H4 (cell line): Measurements from ENCODE around the gene RERE. TPM values are rescaled to one million over a fixed set of nuclear protein-coding genes. Genes with fewer than 3 reads are reported as not detected.
"Not testable (repeated sequence)": the region's sequence is repeated elsewhere in the genome, so short reads cannot be mapped to it uniquely, and the experiment has no call there.

Experiments used
- DNase-seq: peaks from one replicate; pipeline ENCODE4 v3.0.0-alpha.2; 2015; ENCODE audit warnings: low spot score
- total RNA-seq: library from RNA; depleted of rRNA; stranded (reverse); fragments of >200 nt; shearing (Covaris generic); gene quantifications from 2 replicates; pipeline ENCODE4 v1.2.3, GENCODE V29; 2014

The RERE gene
- total RNA-seq, 1 experiment from 2014 or later: 19.1 TPM

DNA sequence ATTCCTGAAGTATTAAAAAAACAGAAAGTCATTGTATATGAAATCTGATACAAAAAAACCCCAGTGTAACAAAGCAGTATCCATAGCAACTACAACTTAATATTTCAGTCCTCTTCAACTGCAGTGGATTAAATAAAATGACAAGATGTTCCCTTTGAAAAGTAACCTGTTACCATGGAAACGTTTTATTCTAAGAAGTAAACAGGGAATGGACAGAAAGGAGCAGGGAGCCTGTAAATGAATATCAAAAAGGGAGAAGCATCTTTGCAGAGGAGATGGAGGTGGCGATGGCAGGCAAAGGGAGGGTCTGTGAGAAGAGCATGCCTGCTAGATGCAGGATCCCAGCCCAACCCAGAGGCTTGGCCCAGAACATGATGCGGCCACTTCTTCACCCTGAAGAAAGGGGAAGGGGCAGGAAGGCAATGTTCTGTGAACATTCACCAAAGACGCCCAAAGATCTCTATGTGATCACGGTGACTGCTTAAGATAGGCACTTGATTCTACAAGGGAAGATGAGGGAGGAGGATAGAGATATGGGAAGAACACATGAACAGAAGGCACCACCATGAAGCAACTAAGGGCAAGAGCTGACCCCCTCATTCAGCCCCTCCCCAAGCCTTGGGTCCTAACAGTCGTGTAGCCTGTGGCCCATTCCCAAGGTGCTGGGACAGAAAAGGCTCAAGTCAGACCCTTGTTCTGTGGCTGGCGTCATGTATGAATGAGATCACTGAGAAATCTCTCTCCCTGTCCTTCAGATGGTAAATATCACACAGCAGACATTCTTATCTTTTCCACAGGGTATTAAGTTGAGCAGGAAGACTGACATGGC, 299.6 kb downstream of the RERE start:
- no peak for DNase-seq

- DNase-seq: no peak
These were observed 300.5 kb downstream of the RERE start for GRCh38 chr1:8516793-8517556.

- DNase-seq: no peak
These were observed 301.1 kb downstream of the RERE start for GRCh38 chr1:8516278-8516777.

DNA sequence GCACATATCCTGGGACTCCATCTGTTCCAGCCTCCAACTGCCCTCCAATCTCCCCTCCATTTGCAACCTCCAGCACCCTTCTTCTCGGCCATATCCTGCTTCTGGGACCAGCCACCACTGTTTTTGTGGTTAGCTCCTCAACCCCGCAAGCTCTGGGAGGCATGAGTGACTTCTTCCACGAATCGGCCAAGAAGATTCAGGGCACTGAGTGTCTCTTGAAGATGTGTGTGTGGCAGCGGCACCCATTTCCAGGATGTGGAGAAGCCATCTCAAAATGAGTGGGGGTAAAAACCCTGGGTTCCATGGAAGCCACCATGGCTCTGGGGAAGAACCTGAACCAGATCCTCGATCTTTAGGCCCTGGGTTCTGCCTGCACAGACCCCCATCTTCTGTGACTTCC, 304.9 kb downstream of the RERE start:
- no peak for DNase-seq

- no peak for DNase-seq
These were observed 307.2 kb downstream of the RERE start for GRCh38 chr1:8510041-8510823.

GRCh38 chr1:8509579-8509978, 307.9 kb downstream of the RERE start:
- DNase-seq: no peak

DNA sequence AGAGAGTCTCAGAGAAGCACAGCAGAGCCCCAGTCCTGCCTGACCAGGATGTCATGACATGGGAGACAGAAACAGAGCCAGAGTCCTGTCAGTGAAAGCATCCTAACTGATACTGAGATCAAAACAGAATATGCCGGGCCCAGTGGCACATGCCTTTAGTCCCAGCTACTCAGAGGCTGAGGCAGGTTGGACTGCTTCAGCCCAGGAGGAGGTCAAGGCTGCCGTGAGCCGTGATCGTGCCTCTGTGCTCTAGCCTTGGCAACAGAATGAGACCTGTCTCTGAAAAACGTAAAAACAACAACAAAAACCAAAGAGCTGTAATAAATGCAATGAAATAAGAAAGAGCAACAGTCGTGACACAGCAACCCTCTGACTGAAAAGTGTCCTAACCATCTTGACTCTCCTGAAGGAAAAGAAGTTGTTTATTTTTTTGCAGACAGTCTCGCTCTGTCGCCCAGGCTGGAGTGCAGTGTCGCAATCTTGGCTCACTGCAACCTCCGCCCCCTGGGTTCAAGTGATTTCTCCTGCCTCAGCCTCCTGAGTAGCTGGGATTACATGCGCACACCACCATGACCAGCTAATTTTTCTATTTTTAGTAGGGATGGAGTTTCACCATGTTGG, 310.3 kb downstream of the RERE start:
- no peak for DNase-seq

DNA sequence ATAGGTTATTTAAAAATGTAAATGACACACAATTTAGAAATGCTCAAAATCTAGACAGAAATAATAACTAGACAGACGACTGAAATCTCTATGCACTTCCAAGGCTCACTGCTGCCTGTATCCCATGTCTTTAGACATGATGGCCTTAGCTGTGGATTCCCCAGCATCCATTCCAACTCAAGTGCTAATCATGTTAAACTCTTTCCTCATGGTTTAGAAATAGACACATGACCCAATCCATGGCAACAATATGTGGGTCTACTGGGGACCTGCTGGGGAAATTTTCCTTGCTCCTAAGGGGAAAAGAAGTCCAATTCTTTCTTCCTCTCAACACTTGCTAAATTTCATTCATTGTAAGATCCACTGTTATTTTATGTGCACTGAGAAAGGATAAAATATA, 311.0 kb downstream of the RERE start:
- DNase-seq: no peak

GRCh38 chr1:8503842-8504241, 313.6 kb downstream of the RERE start:
- no peak for DNase-seq

DNA sequence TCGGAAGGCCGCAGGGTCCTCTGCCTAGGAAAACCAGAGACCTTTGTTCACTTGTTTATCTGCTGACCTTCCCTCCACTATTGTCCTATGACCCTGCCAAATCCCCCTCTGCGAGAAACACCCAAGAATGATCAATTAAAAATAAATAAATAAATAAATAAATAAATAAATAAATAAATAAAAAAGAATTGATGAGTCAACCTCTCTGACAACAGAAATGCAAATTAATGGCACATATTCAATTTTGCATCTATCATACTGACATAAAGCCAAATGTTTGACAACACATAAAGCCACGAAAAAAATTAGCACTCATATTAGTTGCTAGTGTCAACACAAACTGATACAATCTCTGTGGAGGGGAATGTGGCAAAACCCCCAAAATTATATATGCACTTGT, 314.5 kb downstream of the RERE start:
- not testable (repeated sequence) for DNase-seq

GRCh38 chr1:8497210-8497819, 320.1 kb downstream of the RERE start:
- no peak for DNase-seq

DNA sequence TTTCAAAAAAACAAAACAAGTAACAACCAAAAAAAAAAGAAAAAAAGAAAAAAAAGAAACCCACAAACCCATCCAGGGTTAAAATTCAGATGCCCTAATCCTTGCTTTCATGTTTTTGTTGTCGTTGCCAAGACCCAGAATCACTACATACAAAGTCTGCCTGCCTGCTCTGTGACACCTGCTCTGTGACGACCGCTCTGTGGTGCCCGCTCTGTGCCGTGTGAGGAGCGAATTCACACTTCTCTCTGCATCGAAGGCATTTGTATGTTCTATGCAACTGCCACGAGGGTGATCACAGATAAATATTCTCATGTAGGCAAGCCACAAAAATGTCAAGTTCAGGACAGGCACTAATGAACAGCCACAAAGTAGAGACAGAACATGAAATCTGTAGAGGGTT, 321.0 kb downstream of the RERE start:
- DNase-seq: no peak

GRCh38 chr1:8495928-8496401, 321.5 kb downstream of the RERE start:
- DNase-seq: no peak

GRCh38 chr1:8494681-8495080, 322.8 kb downstream of the RERE start:
- no peak for DNase-seq

GRCh38 chr1:8493916-8494540, 323.4 kb downstream of the RERE start:
- DNase-seq: no peak

GRCh38 chr1:8487249-8487648, 330.2 kb downstream of the RERE start:
- no peak for DNase-seq

- DNase-seq: no peak
These were observed 331.4 kb downstream of the RERE start for GRCh38 chr1:8486047-8486446.

DNA sequence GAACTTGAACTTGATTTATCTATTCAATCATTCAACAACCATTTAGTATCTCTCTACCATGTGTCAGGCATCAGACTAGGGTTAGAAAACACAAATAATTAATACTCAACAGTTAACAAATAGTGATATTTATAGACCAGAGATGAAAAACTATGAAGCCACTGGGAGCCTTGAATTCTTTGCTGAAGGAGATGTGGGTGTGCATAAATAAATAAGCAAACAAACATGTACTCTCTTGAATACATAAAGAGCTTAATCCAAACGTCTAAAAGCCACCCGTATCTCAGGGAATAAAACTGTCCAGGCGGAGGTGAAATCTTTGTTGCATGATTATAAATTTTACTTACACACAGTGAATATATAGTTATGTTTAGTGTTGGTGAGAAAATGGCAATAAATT, 333.9 kb downstream of the RERE start:
- DNase-seq: no peak

DNA sequence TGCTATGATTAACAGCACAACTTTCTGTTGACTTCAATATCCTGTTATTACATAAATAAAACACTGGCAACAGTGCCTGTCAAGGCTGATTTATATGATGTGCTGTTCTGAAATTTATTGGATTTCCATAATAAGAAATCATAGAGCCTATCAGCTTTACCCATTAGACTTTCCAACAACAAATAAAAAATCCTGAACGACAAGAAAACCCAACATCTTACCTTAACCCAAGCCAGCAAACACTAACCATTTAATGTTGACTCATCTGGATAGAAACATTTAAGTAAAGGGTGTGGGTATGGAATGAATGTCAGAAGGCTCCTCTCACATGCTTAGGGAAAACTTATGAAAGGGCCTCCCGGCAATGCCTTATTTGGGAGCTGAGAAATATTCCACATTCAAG, 334.5 kb downstream of the RERE start:
- DNase-seq: no peak

- DNase-seq: no peak
These were observed 335.6 kb downstream of the RERE start for GRCh38 chr1:8481650-8482380.
